Transverse colon (tissue), 4 donors: Measurements from ENCODE around the gene NOTCH1.

Experiments
- EP300 ChIP-seq: sonication (generic); formaldehyde crosslinking; IDR thresholded peaks from one replicate; pipeline ENCODE4 v1.6.1; 2017; ENCODE audit warnings: antibody characterized with exemption, low read depth
- POLR2A ChIP-seq: fragments of 450-650 bp; IDR thresholded peaks from one replicate; pipeline ENCODE4 v1.6.1; 2016; ENCODE audit warnings: antibody characterized with exemption, mild to moderate bottlenecking, moderate library complexity
- POLR2AphosphoS5 ChIP-seq, 3 donors: sonication (generic); formaldehyde crosslinking; IDR thresholded peaks; one replicate each; pipeline ENCODE4 v1.6.1; 2016; ENCODE audit warnings: antibody characterized with exemption in 3 of 3
- TF ChIP-seq, protein P1 (sequence below), 5 experiments: fragments of 200-600 bp in 3 of 5; fragments of 450-650 bp in 2 of 5; sonication (generic) in 3 of 5; IDR thresholded peaks; 1 replicate in 2 of 5; 2 replicates in 3 of 5; pipeline ENCODE4 v1.5.1; 2016 to 2017; ENCODE audit warnings: antibody characterized with exemption in 5 of 5, inconsistent platforms in 3 of 5, mild to moderate bottlenecking in 2 of 5, moderate library complexity in 1 of 5

DNA sequence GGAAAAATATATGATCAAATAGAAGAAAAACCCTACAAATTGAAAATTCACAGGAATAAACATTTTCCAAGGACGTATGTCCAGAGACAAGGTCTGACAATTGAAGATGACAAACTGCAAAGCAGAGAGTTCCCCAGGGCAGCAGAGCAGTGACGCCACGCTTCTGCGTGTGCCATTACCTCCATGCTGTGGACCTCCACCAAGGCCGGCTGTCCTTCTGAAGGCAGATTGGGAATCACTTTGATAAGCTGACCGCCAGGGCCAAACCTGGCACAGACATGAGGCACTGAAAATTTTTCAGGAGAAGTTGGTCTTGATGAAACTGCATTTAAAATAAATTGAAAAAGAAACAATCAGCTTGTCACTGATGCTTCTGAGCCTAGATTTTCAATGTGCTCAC is 81.6 kb downstream of the NOTCH1 start:
- TF ChIP-seq, protein P1, sequence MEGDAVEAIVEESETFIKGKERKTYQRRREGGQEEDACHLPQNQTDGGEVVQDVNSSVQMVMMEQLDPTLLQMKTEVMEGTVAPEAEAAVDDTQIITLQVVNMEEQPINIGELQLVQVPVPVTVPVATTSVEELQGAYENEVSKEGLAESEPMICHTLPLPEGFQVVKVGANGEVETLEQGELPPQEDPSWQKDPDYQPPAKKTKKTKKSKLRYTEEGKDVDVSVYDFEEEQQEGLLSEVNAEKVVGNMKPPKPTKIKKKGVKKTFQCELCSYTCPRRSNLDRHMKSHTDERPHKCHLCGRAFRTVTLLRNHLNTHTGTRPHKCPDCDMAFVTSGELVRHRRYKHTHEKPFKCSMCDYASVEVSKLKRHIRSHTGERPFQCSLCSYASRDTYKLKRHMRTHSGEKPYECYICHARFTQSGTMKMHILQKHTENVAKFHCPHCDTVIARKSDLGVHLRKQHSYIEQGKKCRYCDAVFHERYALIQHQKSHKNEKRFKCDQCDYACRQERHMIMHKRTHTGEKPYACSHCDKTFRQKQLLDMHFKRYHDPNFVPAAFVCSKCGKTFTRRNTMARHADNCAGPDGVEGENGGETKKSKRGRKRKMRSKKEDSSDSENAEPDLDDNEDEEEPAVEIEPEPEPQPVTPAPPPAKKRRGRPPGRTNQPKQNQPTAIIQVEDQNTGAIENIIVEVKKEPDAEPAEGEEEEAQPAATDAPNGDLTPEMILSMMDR (IDR thresholded peaks at IDR 0.05), result no peak
- no peak for TF ChIP-seq POLR2AphosphoS5 (IDR thresholded peaks at IDR 0.05)
- no peak for TF ChIP-seq POLR2A
- no peak for TF ChIP-seq EP300
